Left lung (tissue), 10 donors: ENCODE measurements around the gene DYNC2I2. TPM values are rescaled to one million over a fixed set of nuclear protein-coding genes. Genes with fewer than 3 reads are reported as not detected.
"Not testable (repeated sequence)": the region's sequence is repeated elsewhere in the genome, so short reads cannot be mapped to it uniquely, and the experiment has no call there.

ENCODE experiments used
- ATAC-seq: fragments of 200-7000 bp; cut with Tn5 transposase; one replicate; pipeline ENCODE4 v1.9.1; 2020; ENCODE audit warnings: moderate library complexity
- DNase-seq, 4 donors: peaks; one replicate each; pipeline ENCODE4 v3.0.0-alpha.2; 2013 to 2020
- H3K27ac ChIP-seq, 2 donors: fragments of 200-600 bp; sonication (generic) in 1 of 2; one replicate each; pipeline versions ENCODE4 v1.5.0 to v1.8.0; 2020 to 2021
- H3K27me3 ChIP-seq, 2 donors: fragments of 200-600 bp; sonication (generic) in 1 of 2; one replicate each; pipeline versions ENCODE4 v1.5.0 to v1.8.0; 2020 to 2021
- H3K36me3 ChIP-seq, 2 donors: fragments of 200-600 bp; sonication (generic) in 1 of 2; one replicate each; pipeline versions ENCODE4 v1.5.0 to v1.8.0; 2020 to 2021
- H3K4me1 ChIP-seq, 2 donors: fragments of 200-600 bp; one replicate each; pipeline ENCODE4 v1.8.0; 2021
- H3K4me3 ChIP-seq, 2 donors: fragments of 200-600 bp; sonication (generic) in 1 of 2; one replicate each; pipeline versions ENCODE4 v1.5.0 to v1.8.0; 2020 to 2021; ENCODE audit warnings: mild to moderate bottlenecking in 1 of 2
- H3K9me3 ChIP-seq, 2 donors: fragments of 200-600 bp; sonication (generic) in 1 of 2; one replicate each; pipeline versions ENCODE4 v1.5.0 to v1.8.0; 2020 to 2021
- intact Hi-C, 2 donors: fragments of 100-400 bp; cut with DNase I; formaldehyde crosslinking; loops; one replicate each; pipeline versions ENCODE4 v1.11.2 to v1.14.2; 2022
- polyA plus RNA-seq, 6 donors: library from polyadenylated mRNA; unstranded; fragments of 120-200 nt; gene quantifications; one replicate each; pipeline ENCODE4 v1.2.1, GENCODE V29; 2013; ENCODE audit not compliant: insufficient read length in 6 of 6
- total RNA-seq, 2 donors: library from RNA; stranded (reverse); fragmentation: NEBNext Ultra II Directional; extraction: Animal tissue kit (Norgen Biotek cat#: 25700); gene quantifications; one replicate each; pipeline ENCODE4 v1.2.1, GENCODE V29; 2021
- TF ChIP-seq, protein P1 (sequence below), 2 donors: fragments of 200-600 bp; sonication (generic) in 1 of 2; IDR thresholded peaks; one replicate each; pipeline versions ENCODE4 v1.5.0 to v1.8.0; 2021; ENCODE audit warnings: antibody characterized with exemption in 2 of 2
- donor health status: DM: no; HTN: yes; CAD: no.
- donor health status: DM: no; HTN: no; CAD: no.

DYNC2I2 gene
- total and polyA plus RNA-seq, 8 donors, result 45.2 to 55.4 (median 50.1) TPM

DNA sequence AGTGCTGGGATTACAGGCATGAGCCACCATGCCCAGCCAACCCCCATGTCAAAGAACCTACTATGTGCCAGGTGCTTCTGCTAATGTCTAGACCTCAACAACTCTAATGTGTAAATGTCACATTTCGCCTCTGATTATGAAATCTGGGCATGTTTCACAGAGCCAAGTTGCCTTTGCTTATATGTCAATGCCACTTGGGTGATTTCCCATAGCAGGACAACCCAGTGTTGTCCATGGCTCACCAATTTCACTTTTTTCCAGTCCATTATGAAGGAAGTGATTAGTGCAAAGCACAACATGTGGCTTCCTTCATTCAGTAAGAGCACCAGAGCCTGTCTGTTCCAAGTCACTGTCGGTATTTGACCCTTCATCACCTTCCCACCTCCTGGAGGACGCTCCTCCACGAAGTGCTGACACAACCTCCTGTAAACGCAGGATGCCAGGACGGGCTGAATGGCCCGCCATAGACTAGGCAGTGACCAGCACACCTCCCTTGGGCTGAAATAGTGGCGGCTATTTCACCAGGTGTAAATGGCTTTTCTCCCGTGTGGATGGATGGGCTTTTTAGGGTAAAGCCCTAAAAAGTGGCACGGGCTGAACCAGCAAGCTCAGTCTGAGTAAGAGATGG lies 44.7 kb upstream of the DYNC2I2 start:
- H3K36me3 ChIP-seq, result peaks cover 0 to 10% of the 10 kb centered on the region in 2 donors
- ATAC-seq (no peak), DNase-seq (peak in 1 of 4 donors; percentile 17)
- intact Hi-C loops, result no loop called here
- H3K9me3 ChIP-seq, result no peaks in the 10 kb centered on the region
- TF ChIP-seq, protein P1, sequence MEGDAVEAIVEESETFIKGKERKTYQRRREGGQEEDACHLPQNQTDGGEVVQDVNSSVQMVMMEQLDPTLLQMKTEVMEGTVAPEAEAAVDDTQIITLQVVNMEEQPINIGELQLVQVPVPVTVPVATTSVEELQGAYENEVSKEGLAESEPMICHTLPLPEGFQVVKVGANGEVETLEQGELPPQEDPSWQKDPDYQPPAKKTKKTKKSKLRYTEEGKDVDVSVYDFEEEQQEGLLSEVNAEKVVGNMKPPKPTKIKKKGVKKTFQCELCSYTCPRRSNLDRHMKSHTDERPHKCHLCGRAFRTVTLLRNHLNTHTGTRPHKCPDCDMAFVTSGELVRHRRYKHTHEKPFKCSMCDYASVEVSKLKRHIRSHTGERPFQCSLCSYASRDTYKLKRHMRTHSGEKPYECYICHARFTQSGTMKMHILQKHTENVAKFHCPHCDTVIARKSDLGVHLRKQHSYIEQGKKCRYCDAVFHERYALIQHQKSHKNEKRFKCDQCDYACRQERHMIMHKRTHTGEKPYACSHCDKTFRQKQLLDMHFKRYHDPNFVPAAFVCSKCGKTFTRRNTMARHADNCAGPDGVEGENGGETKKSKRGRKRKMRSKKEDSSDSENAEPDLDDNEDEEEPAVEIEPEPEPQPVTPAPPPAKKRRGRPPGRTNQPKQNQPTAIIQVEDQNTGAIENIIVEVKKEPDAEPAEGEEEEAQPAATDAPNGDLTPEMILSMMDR (IDR thresholded peaks at IDR 0.05), result no peak
- H3K4me3 ChIP-seq, result peak overlapping the region in 1 of 2 donors; percentile 84
- H3K4me1 ChIP-seq, result peaks cover 0 to 28% of the 10 kb centered on the region in 2 donors
- H3K27ac ChIP-seq, result no peak overlapping the region
- no peaks in the 10 kb centered on the region for H3K27me3 ChIP-seq

- peak in 2 of 4 donors; percentile 11 to 35 for DNase-seq
- H3K27me3 ChIP-seq, H3K9me3 ChIP-seq, H3K4me3 ChIP-seq, H3K27ac ChIP-seq, intact Hi-C loops, ATAC-seq: not testable (repeated sequence)
- Histone ChIP-seq H3K36me3 (peaks cover 0 to 23% of the 10 kb centered on the region in 2 donors), H3K4me1 (peaks cover 0 to 28% of the 10 kb centered on the region in 2 donors)
Measured at GRCh38 chr9:128699096-128699795, 42.6 kb upstream of the DYNC2I2 start.

DNA sequence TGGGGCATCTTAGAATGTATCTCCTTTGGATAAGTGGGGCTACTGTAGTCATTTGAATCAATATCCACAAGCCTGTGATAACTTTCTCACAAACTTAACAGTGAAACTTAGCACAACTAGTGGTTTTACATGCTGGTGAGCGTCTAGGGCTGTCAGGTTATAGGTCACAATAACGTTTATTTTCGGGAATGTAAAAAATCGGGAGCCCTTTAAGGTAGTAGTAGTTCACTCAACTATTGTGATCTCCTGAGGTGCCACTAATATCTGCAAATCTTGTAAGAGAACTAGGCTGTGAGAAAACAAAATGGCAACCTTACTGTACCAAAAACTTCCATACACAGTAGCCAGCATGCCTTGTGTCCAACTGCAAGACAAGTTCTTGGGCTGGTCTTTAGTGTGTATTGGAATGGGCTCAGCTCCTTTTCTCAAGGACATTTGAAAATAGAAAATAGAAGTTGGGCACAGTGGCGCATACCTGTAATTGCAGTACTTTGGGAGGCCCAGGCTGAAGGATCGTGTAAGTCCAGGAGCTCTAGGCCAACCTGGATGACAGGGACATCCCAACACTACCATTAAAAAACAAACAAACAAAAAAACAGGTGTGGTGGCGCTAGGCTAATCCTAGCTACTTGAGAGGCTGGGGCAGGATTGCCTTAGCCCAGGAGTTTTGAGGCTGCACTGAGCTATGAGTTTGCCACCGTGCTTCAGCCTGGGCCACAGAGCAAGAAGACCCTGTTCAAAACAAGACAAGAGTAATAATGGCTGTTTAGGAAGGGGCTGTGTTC lies 40.5 kb upstream of the DYNC2I2 start:
- ATAC-seq, result no peak
- H3K4me3 ChIP-seq, result no peak overlapping the region
- H3K9me3 ChIP-seq, result no peaks in the 10 kb centered on the region
- peak in 1 of 4 donors; percentile 6 for DNase-seq
- H3K27ac ChIP-seq, result no peak overlapping the region
- H3K27me3 ChIP-seq, result no peaks in the 10 kb centered on the region
- peaks cover 0 to 15% of the 10 kb centered on the region in 2 donors for H3K4me1 ChIP-seq
- H3K36me3 ChIP-seq, result peaks cover 8 to 44% of the 10 kb centered on the region in 2 donors
- TF ChIP-seq, protein P1 (IDR thresholded peaks at IDR 0.05), result no peak
- intact Hi-C loops, result no loop called here

DNA sequence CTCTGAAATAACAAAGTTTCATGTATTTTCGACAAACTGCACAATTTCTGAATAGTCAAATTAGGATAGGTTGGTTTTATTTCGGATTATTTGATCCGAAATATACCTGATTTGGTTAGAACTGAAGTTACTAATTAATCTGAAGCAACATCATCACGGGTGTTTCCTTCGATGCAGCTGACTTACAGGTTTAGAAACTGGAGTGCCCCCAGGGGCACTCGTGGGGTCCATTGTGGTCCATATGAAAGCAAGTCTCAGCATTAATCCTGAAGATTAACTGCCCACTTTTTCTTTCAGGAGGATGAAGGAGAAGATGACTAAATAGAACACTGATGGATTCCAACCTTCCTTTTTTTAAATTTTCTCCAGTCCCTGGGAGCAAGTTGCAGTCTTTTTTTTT lies 37.7 kb upstream of the DYNC2I2 start:
- no peak for ATAC-seq
- intact Hi-C loops, result no loop called here
- Histone ChIP-seq H3K27ac (no peak overlapping the region), H3K36me3 (peaks cover 8 to 53% of the 10 kb centered on the region in 2 donors), H3K4me3 (no peak overlapping the region), H3K27me3 (no peaks in the 10 kb centered on the region), H3K4me1 (peaks cover 11 to 21% of the 10 kb centered on the region in 2 donors), H3K9me3 (no peaks in the 10 kb centered on the region)
- DNase-seq, result peak in 1 of 4 donors; percentile 2
- TF ChIP-seq, protein P1 (IDR thresholded peaks at IDR 0.05), result no peak

DNA sequence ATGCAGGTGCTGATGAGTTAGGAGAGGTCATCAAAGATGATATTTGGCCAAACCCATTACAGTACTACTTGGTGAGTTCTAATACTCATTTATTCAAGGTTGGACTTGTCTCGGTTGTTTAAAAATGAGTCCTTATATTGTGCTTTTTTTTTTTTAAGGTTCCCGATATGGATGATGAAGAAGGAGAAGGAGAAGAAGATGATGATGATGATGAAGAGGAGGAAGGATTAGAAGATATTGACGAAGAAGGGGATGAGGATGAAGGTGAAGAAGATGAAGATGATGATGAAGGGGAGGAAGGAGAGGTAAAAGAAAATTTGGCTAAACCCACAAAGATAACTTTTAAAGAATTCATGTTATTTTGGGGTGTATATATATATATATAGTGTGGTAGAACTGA lies 37.1 kb upstream of the DYNC2I2 start:
- intact Hi-C loops, H3K27me3 ChIP-seq, H3K27ac ChIP-seq, DNase-seq, H3K9me3 ChIP-seq, H3K4me3 ChIP-seq, ATAC-seq: not testable (repeated sequence)
- Histone ChIP-seq H3K4me1 (peaks cover 11 to 21% of the 10 kb centered on the region in 2 donors), H3K36me3 (peaks cover 8 to 53% of the 10 kb centered on the region in 2 donors)

GRCh38 chr9:128690684-128691034 lies 34.0 kb upstream of the DYNC2I2 start:
- H3K27me3 ChIP-seq, result no peaks in the 10 kb centered on the region
- intact Hi-C loops, result no loop called here
- peaks cover 8 to 41% of the 10 kb centered on the region in 2 donors for H3K36me3 ChIP-seq
- H3K27ac ChIP-seq, result peak overlapping the region in 1 of 2 donors; percentile 37
- H3K4me3 ChIP-seq, result peak overlapping the region; percentile 68 to 90
- DNase-seq, result no peak
- H3K9me3 ChIP-seq, result no peaks in the 10 kb centered on the region
- peaks cover 14 to 51% of the 10 kb centered on the region in 2 donors for H3K4me1 ChIP-seq
- ATAC-seq, result no peak
- TF ChIP-seq, protein P1 (IDR thresholded peaks at IDR 0.05), result no peak
